K562 (cell line): Measurements from ENCODE around the gene F13B.

ENCODE experiments used
- EP300 ChIP-seq: IDR thresholded peaks from 2 replicates; pipeline ENCODE4 v1.6.1; 2012; ENCODE audit warnings: low read length, improper control_type of control experiment
- RFX5 ChIP-seq: IDR thresholded peaks from 2 replicates; pipeline ENCODE4 v1.6.1; 2011; ENCODE audit warnings: low read depth, mild to moderate bottlenecking, improper control_type of control experiment, low read length
- SP1 ChIP-seq: sonication (generic); formaldehyde crosslinking; IDR thresholded peaks from 2 replicates; pipeline ENCODE4 v1.8.1; 2022; ENCODE audit warnings: mild to moderate bottlenecking, missing genetic modification reagents

GRCh38 chr1:197017558-197018146 is 49.4 kb downstream of the F13B start:
- TF ChIP-seq EP300 (no peak), SP1 (CRISPR knock-in tag) (peak; percentile 24; the same call in 1 of the 2 replicates), RFX5 (no peak)
